GM18520 (cell line): ENCODE results near the gene STARD3NL.

Experiments
- ATAC-seq: cut with Tn5 transposase; IDR thresholded peaks from one replicate; pipeline ENCODE4 v1.9.1; 2021; ENCODE audit not compliant: unreplicated experiment

The STARD3NL gene

GRCh38 chr7:38182450-38182849, 4.4 kb downstream of the STARD3NL start:
- no peak for ATAC-seq

- no peak for ATAC-seq
Observed at GRCh38 chr7:38185395-38186307, 7.6 kb downstream of the STARD3NL start.

- no peak for ATAC-seq
Observed at GRCh38 chr7:38186593-38187314, 8.7 kb downstream of the STARD3NL start.

- ATAC-seq: no peak
Observed at GRCh38 chr7:38187794-38188440, 9.9 kb downstream of the STARD3NL start.

GRCh38 chr7:38189231-38189938, 11.3 kb downstream of the STARD3NL start:
- ATAC-seq: no peak

- ATAC-seq: no peak
Observed at GRCh38 chr7:38190011-38190410, 12.0 kb downstream of the STARD3NL start.

GRCh38 chr7:38191791-38192190, 13.7 kb downstream of the STARD3NL start:
- ATAC-seq: no peak

GRCh38 chr7:38192327-38192726, 14.3 kb downstream of the STARD3NL start:
- no peak for ATAC-seq

- no peak for ATAC-seq
Observed at GRCh38 chr7:38195804-38196595, 18.0 kb downstream of the STARD3NL start.

GRCh38 chr7:38198366-38198765, 20.3 kb downstream of the STARD3NL start:
- ATAC-seq: no peak

- no peak for ATAC-seq
Observed at GRCh38 chr7:38199154-38199553, 21.1 kb downstream of the STARD3NL start.

- ATAC-seq: no peak
Observed at GRCh38 chr7:38199782-38200181, 21.7 kb downstream of the STARD3NL start.

- no peak for ATAC-seq
Observed at GRCh38 chr7:38206071-38206470, 28.0 kb downstream of the STARD3NL start.

GRCh38 chr7:38207843-38208242, 29.8 kb downstream of the STARD3NL start:
- ATAC-seq: no peak

- no peak for ATAC-seq
Observed at GRCh38 chr7:38211486-38211885, 33.4 kb downstream of the STARD3NL start.

- ATAC-seq: no peak
Observed at GRCh38 chr7:38211940-38212339, 33.9 kb downstream of the STARD3NL start.

GRCh38 chr7:38215115-38215514, 37.1 kb downstream of the STARD3NL start:
- ATAC-seq: no peak

- peak; percentile 58 for ATAC-seq
Observed at GRCh38 chr7:38215735-38216670, 38.0 kb downstream of the STARD3NL start.

GRCh38 chr7:38217672-38218071, 39.6 kb downstream of the STARD3NL start:
- no peak for ATAC-seq
